Diencephalon (tissue), 1 donor: ENCODE data around the gene DBF4B. TPM values are rescaled to one million over a fixed set of nuclear protein-coding genes. Genes with fewer than 3 reads are reported as not detected.

Experiments
- small RNA-seq: library from RNA; depleted of rRNA; stranded (forward); fragments of <200 nt; gene quantifications from one replicate; pipeline ENCODE3, GENCODE V24; 2014
- total RNA-seq: library from RNA; depleted of rRNA; stranded (reverse); fragments of >200 nt; gene quantifications from one replicate; pipeline ENCODE4 v1.2.3, GENCODE V29; 2014

Gene DBF4B, protein sequence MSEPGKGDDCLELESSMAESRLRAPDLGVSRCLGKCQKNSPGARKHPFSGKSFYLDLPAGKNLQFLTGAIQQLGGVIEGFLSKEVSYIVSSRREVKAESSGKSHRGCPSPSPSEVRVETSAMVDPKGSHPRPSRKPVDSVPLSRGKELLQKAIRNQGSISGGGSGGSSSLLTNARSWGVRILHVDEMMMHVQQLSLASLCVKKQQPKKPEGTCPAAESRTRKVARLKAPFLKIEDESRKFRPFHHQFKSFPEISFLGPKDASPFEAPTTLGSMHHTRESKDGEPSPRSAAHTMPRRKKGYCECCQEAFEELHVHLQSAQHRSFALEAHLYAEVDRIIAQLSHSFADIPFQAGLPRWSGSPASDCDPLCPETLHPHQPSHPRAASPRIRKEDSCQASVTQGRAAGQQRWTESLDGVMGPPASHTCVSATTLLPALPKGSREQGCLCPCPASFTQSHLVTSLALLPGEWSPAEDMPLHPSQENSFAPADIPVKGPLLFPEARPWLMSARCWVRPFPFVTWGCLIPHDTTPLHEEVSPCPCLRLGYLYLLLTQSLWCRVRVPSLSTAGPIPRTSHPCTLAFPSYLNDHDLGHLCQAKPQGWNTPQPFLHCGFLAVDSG
- total RNA-seq = 5.8 TPM

DNA sequence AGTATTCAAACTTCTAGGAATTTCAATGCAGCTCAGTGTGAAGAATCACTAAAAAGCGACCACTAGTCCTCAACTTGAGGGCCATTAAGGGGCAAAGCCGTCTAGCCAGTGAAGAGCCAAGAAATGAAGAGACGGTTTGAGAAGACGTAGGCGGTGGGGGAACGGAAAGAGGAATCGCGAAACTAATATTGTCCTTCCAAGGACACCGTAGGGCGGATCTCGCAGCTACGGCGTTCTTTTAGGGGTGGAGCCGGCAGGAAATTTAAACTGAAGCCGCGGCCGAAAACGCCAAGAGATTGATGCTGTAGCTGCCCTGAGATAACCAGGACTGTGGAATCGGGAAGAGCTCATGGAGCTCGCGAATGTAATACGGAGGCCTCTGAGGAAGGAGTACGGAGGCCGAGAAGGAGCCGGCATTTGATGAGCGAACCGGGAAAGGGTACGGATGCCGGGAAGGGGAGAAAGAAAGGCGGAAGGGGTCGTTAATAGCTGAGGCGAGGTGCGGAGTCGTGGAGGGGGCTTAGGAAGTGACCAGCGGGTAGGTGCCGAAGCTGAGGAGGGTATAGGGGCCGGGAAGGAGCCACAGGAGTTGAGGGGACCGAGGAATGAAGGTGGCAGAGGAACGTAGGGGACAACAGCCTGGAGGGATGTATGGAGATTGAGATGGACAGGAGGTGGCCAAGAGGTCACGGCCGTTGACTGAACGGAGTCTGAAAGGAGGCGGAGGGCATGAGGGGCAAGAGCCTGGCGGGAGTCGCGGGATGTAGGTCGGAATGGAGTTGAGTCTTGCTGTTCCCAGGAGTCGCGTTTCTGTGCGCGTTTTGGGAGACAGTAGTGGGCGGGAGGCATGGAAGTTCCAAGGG is at the start of gene DBF4B:
Gene DBF4B (plus strand): TSS at position 265 of the 863 bp plus-strand sequence. CDS start 156 bp downstream, at position 421.

DNA sequence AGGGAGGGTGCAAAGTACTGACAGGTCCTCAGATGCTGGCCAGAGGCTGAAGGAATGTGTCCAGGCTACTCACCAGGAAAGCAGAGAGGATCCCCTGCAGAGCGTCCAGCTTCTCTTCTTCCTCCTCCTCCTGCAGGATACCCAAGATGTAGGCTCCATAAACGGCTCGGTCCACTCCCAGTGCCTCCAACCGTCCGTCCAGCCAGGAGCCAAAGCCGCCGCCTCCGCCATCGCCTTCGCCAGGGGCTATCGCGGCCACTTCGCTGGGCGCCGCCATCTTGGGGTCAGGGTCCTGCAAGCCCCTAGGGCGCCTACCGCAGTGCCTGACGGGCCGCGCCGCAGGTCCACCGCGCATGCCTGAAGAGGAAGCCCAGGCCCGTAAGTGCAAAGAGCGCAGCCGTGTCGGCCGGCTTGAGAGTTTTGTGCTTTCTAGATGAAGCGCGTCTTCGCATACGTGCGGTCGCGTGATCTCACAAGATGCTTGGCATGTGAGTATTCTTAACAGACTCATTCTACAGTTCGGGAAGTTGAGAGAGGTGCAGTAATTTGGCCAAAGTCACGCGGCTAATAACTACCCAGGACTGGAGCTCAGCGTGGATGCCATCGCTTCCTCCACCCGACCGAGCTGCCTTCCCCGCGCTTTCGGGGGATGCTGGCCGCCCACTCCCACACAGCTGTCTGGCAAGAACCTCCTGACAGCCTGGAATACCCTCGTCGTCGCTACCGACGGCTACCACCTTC is 18.8 kb upstream of the DBF4B start, which contains the start of gene CCDC43:
Gene CCDC43 (minus strand): TSS at position 300 of the 741 bp plus-strand sequence. CDS start 23 bp downstream, at position 277.

GRCh38 chr17:44758414-44759085 is 50.1 kb downstream of the DBF4B start, which contains the start of gene ADAM11:
Gene ADAM11 (plus strand): TSS chr17:44758988. CDS start chr17:44759200, 212 bp downstream.

Small RNAs within 50 kb of the gene (small RNA-seq; reads per million reads assigned to genes)
- not detected for gene RN7SL819P

Other genes with a start within 250 kb of the DBF4B start
- gene GPATCH8, start 205.3 kb upstream of the DBF4B start, total RNA-seq = 39.2 TPM
- gene FZD2, start 151.2 kb upstream of the DBF4B start, total RNA-seq = 6.9 TPM
- not detected for gene MEIOC, start 52.2 kb upstream of the DBF4B start, total RNA-seq
- gene CCDC43, start 18.9 kb upstream of the DBF4B start, total RNA-seq = 43.8 TPM
- 19.8 TPM for gene ADAM11, start 50.3 kb downstream of the DBF4B start, total RNA-seq
- gene GJC1, start 121.6 kb downstream of the DBF4B start, total RNA-seq = 31.4 TPM
- gene HIGD1B, start 139.2 kb downstream of the DBF4B start, total RNA-seq = 4.8 TPM
- gene EFTUD2, start 190.8 kb downstream of the DBF4B start, total RNA-seq = 101 TPM
- gene GFAP, start 206.8 kb downstream of the DBF4B start, total RNA-seq = 1,198 TPM
- 1.4 TPM for gene KIF18B, start 239.1 kb downstream of the DBF4B start, total RNA-seq